Mammary epithelial cell (primary cell): ENCODE results near the gene OR2H2.

ENCODE experiments used
- EZH2 ChIP-seq: IDR thresholded peaks from 2 replicates; pipeline ENCODE4 v1.6.1; 2012; ENCODE audit warnings: low read length, inconsistent platforms, borderline replicate concordance
- TF ChIP-seq, protein P1 (sequence below), 2 donors: IDR thresholded peaks in 1 of 2; conservative IDR thresholded peaks in 1 of 2; 2 replicates each; pipeline ENCODE4 v1.5.1; 2011 to 2012; ENCODE audit warnings: inconsistent platforms in 2 of 2, low read length in 2 of 2, mild to moderate bottlenecking in 2 of 2, control low read depth in 1 of 2, low read depth in 1 of 2; ENCODE audit not compliant: insufficient read depth in 1 of 2; ENCODE audit errors: extremely low read depth in 1 of 2

- TF ChIP-seq, protein P1, sequence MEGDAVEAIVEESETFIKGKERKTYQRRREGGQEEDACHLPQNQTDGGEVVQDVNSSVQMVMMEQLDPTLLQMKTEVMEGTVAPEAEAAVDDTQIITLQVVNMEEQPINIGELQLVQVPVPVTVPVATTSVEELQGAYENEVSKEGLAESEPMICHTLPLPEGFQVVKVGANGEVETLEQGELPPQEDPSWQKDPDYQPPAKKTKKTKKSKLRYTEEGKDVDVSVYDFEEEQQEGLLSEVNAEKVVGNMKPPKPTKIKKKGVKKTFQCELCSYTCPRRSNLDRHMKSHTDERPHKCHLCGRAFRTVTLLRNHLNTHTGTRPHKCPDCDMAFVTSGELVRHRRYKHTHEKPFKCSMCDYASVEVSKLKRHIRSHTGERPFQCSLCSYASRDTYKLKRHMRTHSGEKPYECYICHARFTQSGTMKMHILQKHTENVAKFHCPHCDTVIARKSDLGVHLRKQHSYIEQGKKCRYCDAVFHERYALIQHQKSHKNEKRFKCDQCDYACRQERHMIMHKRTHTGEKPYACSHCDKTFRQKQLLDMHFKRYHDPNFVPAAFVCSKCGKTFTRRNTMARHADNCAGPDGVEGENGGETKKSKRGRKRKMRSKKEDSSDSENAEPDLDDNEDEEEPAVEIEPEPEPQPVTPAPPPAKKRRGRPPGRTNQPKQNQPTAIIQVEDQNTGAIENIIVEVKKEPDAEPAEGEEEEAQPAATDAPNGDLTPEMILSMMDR (conservative IDR thresholded peaks at IDR 0.05 in 1 of 2, IDR thresholded peaks at IDR 0.05 in 1 of 2; ENCODE audit: extremely low read depth in 1 of 2, insufficient read depth in 1 of 2, low read depth in 1 of 2, low read length in 2 of 2) = no peak
- TF ChIP-seq EZH2 = no peak
Observed at GRCh38 chr6:29567541-29567940, 17.4 kb upstream of the OR2H2 start.
